GM12891 (cell line): Measurements from ENCODE around the gene MSMP.

Experiments
- POLR2A ChIP-seq: IDR thresholded peaks from 2 replicates; pipeline ENCODE4 v1.6.1; 2011; ENCODE audit warnings: low read depth, low read length, control low read depth
- POLR2AphosphoS5 ChIP-seq: IDR thresholded peaks from 2 replicates; pipeline ENCODE4 v1.6.1; 2011; ENCODE audit warnings: low read depth, low read length, control low read depth

DNA sequence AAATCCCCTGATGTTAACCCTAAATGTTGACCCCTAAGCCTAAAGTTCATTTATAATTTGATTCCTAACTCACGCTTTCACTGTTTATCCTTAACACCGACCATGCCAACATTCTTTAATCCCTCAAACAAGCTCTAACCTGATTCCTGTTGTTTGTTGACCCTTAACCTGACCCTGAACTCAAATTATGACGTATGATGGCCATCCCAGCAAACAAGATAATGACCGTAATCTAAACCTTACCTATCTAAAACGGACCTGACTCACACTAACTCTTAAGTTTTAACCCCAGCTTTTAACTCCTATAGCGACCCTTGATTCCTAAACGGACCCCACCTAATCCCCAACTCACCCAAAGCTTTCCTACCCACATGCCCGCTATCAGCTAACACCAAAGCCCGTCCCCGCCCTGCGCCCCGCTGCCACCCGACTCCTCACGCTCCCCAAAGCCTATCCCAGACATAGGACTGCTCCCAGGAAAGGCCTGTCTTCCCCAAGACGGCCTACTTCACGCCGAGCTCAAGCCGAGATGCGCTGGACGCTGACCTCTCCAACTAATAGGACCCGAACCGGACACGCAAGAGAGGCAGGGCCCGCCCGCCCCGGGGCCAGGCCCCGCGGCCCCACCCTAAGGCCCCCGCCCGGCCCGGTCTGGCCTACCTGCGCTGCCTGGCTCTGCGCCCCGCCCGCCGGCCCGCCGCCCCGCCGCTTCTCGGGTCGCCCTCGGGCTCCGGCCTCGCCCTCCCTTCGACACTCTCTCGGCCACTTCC lies 22.5 kb downstream of the MSMP start:
- TF ChIP-seq POLR2AphosphoS5 (no peak), POLR2A (no peak)
